Measurements from ENCODE around the gene SLC12A1.

- no peak for TF ChIP-seq POLR2AphosphoS5 (IDR thresholded peaks at IDR 0.05)
- no peak for TF ChIP-seq CTCF (IDR thresholded peaks at IDR 0.05)
- no peak for TF ChIP-seq POLR2A (IDR thresholded peaks at IDR 0.05; ENCODE audit: low read depth)
These were observed 112.0 kb downstream of the SLC12A1 start for GRCh38 chr15:48318131-48318530.

Measured in esophagus muscularis mucosa (tissue), 3 donors.